ENCODE results near the gene KIAA1958.

Gene KIAA1958

DNA sequence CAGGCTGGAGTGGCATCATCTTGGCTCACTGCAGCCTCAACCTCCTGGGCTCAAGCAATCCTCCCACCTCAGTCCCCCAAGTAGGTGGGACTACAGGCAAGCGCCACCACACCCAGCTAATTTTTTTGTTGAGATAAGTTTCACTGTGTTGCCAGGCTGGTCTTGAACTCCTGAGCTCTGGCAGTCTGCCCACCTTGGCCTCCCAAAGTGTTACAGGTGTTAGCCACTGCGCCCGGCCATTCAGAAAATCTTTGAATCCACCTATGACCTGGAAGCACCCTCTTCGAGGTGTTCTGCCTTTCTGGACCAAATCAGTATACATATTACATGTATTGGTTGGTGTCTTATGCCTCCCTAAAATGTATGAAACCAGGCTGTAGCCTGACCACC is 61.4 kb downstream of the KIAA1958 start:
- no peak overlapping the region for H3K4me3 ChIP-seq (ENCODE audit: control insufficient read depth, low read depth, low read length)
- TF ChIP-seq, protein P1, sequence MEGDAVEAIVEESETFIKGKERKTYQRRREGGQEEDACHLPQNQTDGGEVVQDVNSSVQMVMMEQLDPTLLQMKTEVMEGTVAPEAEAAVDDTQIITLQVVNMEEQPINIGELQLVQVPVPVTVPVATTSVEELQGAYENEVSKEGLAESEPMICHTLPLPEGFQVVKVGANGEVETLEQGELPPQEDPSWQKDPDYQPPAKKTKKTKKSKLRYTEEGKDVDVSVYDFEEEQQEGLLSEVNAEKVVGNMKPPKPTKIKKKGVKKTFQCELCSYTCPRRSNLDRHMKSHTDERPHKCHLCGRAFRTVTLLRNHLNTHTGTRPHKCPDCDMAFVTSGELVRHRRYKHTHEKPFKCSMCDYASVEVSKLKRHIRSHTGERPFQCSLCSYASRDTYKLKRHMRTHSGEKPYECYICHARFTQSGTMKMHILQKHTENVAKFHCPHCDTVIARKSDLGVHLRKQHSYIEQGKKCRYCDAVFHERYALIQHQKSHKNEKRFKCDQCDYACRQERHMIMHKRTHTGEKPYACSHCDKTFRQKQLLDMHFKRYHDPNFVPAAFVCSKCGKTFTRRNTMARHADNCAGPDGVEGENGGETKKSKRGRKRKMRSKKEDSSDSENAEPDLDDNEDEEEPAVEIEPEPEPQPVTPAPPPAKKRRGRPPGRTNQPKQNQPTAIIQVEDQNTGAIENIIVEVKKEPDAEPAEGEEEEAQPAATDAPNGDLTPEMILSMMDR (IDR thresholded peaks at IDR 0.05; ENCODE audit: control insufficient read depth, insufficient read depth, low read depth, low read length, missing control alignments) = no peak
- DNase-seq (ENCODE audit: low read depth) = no peak

DNA sequence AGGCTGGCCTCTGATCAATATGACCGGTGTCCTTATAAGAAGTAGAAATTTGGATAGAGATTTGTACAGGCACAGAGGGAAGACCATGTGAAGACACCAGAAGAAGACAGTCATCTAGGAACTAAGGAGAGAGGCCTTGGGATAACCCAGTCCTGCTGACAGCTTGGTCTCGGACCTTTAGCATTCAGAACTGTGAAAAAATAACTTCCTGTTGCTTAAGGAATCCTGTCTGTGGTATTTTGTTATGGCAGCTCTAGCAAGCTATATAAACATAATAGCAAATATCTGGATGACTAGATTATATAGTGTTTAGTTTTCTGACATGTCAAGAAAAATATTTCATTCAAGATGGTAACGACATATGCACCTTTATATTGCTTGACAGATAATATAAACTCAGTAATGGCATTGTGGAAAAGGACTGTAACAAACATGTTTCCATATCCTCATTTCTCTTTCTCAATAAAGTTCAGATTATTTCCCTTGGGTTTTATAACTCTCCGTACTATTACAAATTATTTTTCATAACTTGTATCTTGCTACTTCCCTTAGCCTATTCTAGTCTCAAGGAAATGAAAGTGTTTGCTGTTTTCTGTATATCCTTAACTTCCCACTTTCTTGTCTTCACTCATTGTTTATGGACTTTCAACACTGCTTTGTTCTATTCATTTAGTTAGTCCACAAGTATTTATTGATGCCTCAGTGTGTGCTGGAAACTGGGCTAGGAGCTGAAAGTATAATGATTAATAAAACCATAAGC is 62.4 kb downstream of the KIAA1958 start:
- TF ChIP-seq, protein P1 (IDR thresholded peaks at IDR 0.05; ENCODE audit: control insufficient read depth, insufficient read depth, low read depth, low read length, missing control alignments) = no peak
- DNase-seq (ENCODE audit: low read depth) = no peak
- no peak overlapping the region for H3K4me3 ChIP-seq (ENCODE audit: control insufficient read depth, low read depth, low read length)

DNA sequence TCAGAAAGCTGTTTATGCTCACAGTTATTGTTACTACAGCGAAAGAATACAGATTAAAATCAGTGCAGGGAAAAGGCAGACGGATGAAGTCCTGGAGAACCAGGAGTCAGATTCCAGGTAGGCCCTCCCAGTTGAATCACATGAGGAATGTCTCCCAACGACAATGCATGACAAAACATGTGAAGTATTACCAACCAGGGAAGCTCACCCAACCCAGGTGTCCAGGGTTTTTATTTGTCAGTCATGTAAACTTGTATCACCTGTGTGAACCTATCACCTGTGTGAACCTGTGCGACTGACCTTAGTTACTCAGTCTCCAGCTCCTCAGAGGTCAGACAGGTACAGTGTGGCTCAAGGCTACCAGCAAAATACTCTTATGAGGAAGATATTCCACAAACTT is 63.9 kb downstream of the KIAA1958 start:
- H3K4me3 ChIP-seq (ENCODE audit: control insufficient read depth, low read depth, low read length) = no peak overlapping the region
- TF ChIP-seq, protein P1 (IDR thresholded peaks at IDR 0.05; ENCODE audit: control insufficient read depth, insufficient read depth, low read depth, low read length, missing control alignments) = no peak
- no peak for DNase-seq (ENCODE audit: low read depth)

DNA sequence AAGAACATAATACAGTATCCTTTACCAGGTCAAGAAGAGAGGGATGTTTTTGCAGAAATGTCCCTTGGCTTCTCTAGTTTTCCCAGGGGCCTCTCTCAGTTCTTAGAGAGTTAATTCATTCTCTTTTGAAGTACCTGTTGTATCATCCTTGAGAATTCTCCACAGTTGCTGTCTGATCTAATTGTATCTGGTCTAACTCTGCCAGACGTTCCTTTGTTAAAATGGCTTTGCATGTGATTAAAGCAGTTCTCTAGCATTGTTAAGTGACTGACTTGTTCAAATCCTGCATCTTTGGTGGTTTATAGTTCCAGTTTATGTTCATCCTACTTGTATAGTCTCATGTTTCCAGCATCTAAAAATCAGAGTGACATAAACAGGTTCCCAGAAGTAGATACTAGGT is 65.0 kb downstream of the KIAA1958 start:
- H3K4me3 ChIP-seq (ENCODE audit: control insufficient read depth, low read depth, low read length) = no peak overlapping the region
- DNase-seq (ENCODE audit: low read depth) = no peak
- TF ChIP-seq, protein P1 (IDR thresholded peaks at IDR 0.05; ENCODE audit: control insufficient read depth, insufficient read depth, low read depth, low read length, missing control alignments) = no peak

DNA sequence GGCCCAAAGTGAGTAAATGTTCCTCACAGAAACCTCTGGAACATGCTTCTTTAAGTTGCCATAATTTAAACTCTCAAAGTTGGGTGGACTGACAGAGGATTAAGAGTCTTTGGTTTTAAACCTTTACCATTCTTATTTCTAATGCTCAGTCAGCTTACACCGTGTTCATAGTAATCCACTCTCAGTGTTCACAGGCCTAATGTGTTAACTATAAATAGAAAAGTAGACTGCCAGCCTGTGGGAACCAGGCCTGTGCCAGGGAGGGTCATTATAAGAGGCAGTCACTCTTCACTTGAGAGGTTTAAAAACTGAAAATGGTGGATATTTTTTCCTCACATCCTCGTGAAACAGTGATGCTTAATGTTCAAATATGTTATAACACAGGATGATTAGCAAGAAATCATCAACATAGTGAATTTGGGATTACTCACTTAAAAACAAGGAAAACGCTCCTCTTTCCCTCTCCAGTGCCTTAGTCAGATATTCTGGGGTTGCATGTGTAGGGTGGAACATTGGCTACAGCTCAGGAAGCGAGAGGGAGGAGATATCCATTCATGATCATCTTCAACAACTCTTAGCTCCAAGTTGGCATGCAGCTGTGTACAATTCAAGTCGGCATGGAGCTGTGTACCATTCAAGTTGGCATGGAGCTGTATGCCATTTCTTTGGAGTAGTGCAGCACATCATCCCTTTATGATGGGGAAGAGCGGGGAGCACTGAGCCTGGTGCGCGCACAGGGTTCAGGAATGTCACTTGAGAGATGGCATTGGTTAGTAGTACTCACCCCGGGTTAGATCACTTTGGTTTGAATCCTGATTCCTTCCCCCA is 65.8 kb downstream of the KIAA1958 start:
- TF ChIP-seq, protein P1 (IDR thresholded peaks at IDR 0.05; ENCODE audit: control insufficient read depth, insufficient read depth, low read depth, low read length, missing control alignments) = no peak
- DNase-seq (ENCODE audit: low read depth) = no peak
- no peak overlapping the region for H3K4me3 ChIP-seq (ENCODE audit: control insufficient read depth, low read depth, low read length)

DNA sequence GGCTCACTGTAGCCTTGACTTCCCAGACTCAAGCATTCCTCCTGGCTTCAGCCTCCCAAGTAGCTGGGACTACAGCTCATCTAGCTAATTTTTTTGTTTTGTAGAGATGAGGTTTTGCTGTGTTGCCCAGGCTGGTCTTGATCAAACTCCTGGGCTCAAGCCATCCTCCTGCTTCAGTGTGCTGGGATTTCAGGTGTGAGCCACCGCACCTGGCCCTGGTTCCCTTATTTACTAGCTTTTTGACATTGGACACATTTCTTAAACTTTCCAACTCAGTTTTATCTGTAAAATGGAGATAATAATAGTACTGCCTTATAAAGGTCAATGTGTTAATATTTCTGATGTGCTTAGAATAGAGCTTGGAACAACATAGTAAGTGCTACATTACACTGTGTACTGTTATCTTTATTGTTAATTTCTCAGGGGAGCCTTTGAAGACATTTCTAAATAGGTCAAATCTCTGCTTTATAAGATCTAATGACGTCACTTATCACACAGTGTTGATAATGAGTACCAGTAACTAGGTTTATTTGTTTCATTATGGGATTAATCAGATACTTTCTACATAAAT is 66.7 kb downstream of the KIAA1958 start:
- TF ChIP-seq, protein P1 (IDR thresholded peaks at IDR 0.05; ENCODE audit: control insufficient read depth, insufficient read depth, low read depth, low read length, missing control alignments) = no peak
- no peak overlapping the region for H3K4me3 ChIP-seq (ENCODE audit: control insufficient read depth, low read depth, low read length)
- DNase-seq (ENCODE audit: low read depth) = no peak
